Panc1 (cell line): ENCODE results near the gene ITGB1.

ENCODE experiments used
- POLR2AphosphoS5 ChIP-seq: IDR thresholded peaks from 2 replicates; pipeline ENCODE4 v1.6.1; 2012; ENCODE audit warnings: mild to moderate bottlenecking, low read depth, low read length, moderate library complexity
- REST ChIP-seq, 2 experiments: IDR thresholded peaks; 2 replicates each; pipeline ENCODE4 v1.6.1; 2011 to 2012; ENCODE audit warnings: low read depth in 2 of 2, control low read depth in 1 of 2, low read length in 1 of 2, mild to moderate bottlenecking in 1 of 2, moderate library complexity in 1 of 2; ENCODE audit not compliant: insufficient read depth in 1 of 2
- SIN3A ChIP-seq: IDR thresholded peaks from 2 replicates; pipeline ENCODE4 v1.6.1; 2012; ENCODE audit warnings: low read depth, mild to moderate bottlenecking, low read length, moderate library complexity, borderline replicate concordance; ENCODE audit not compliant: insufficient read depth
- TCF7L2 ChIP-seq: IDR thresholded peaks from 2 replicates; pipeline ENCODE4 v1.6.1; 2011; ENCODE audit warnings: mild to moderate bottlenecking, low read depth, low read length, inconsistent platforms
- TF ChIP-seq, protein P1 (sequence below): fragments of 450-650 bp; IDR thresholded peaks from 2 replicates; pipeline ENCODE4 v1.5.1; 2017; ENCODE audit warnings: mild to moderate bottlenecking

DNA sequence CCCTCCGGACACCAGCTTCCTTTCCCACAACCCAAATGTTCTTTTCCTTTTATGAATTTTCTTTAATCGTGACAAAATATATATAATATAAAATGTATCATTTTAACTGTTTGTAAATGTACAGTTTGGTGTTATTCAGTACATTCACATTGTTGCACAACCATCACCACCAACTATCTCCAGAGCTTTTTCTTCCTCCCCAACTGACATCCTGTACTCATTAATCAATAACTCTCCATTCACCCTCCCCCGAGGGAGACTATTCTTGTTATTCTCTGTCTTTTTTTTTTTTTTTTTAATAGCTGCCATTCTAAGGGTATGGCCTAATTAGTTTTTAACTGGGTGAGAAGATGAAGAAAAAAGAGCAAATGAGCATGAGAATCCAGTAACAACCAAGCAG is 30.6 kb upstream of the ITGB1 start:
- TF ChIP-seq REST (IDR thresholded peaks at IDR 0.05; ENCODE audit: insufficient read depth in 1 of 2, low read depth in 2 of 2, low read length in 1 of 2) (no peak), POLR2AphosphoS5 (no peak), TCF7L2 (no peak), SIN3A (no peak)
- TF ChIP-seq, protein P1, sequence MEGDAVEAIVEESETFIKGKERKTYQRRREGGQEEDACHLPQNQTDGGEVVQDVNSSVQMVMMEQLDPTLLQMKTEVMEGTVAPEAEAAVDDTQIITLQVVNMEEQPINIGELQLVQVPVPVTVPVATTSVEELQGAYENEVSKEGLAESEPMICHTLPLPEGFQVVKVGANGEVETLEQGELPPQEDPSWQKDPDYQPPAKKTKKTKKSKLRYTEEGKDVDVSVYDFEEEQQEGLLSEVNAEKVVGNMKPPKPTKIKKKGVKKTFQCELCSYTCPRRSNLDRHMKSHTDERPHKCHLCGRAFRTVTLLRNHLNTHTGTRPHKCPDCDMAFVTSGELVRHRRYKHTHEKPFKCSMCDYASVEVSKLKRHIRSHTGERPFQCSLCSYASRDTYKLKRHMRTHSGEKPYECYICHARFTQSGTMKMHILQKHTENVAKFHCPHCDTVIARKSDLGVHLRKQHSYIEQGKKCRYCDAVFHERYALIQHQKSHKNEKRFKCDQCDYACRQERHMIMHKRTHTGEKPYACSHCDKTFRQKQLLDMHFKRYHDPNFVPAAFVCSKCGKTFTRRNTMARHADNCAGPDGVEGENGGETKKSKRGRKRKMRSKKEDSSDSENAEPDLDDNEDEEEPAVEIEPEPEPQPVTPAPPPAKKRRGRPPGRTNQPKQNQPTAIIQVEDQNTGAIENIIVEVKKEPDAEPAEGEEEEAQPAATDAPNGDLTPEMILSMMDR, result no peak
